Measurements from ENCODE around the gene SEC14L1.
A peak's percentile ranks its signal among the peaks of the same experiment; 100 is the strongest.
"Not testable (repeated sequence)": the region's sequence is repeated elsewhere in the genome, so short reads cannot be mapped to it uniquely, and the experiment has no call there.

SEC14L1 gene

GRCh38 chr17:77140878-77141767 is at the start of gene SEC14L1:
SEC14L1 (plus strand) TSS chr17:77140969; CDS start chr17:77143597, 2,628 bp downstream.
- DNase-seq (ENCODE audit: low spot score), result no peak

- no peak for DNase-seq (ENCODE audit: low spot score)
These were observed 48.7 kb upstream of the SEC14L1 start for GRCh38 chr17:77092025-77092424.

- no peak for DNase-seq (ENCODE audit: low spot score)
These were observed 45.3 kb upstream of the SEC14L1 start for GRCh38 chr17:77095461-77095860.

GRCh38 chr17:77096570-77097214 is 44.1 kb upstream of the SEC14L1 start:
- DNase-seq (ENCODE audit: low spot score), result no peak

- DNase-seq (ENCODE audit: low spot score), result no peak
These were observed 43.1 kb upstream of the SEC14L1 start for GRCh38 chr17:77097631-77098180.

- peak; percentile 68 for DNase-seq (ENCODE audit: low spot score)
These were observed 41.8 kb upstream of the SEC14L1 start for GRCh38 chr17:77098884-77099545.

- no peak for DNase-seq (ENCODE audit: low spot score)
These were observed 40.8 kb upstream of the SEC14L1 start for GRCh38 chr17:77099997-77100396.

- peak; percentile 66 for DNase-seq (ENCODE audit: low spot score)
These were observed 39.0 kb upstream of the SEC14L1 start for GRCh38 chr17:77101521-77102410.

- not testable (repeated sequence) for DNase-seq (ENCODE audit: low spot score)
These were observed 38.2 kb upstream of the SEC14L1 start for GRCh38 chr17:77102411-77103134.

- no peak for DNase-seq (ENCODE audit: low spot score)
These were observed 35.1 kb upstream of the SEC14L1 start for GRCh38 chr17:77105706-77106105.

GRCh38 chr17:77106874-77107358 is 33.9 kb upstream of the SEC14L1 start:
- no peak for DNase-seq (ENCODE audit: low spot score)

- DNase-seq (ENCODE audit: low spot score), result no peak
These were observed 33.0 kb upstream of the SEC14L1 start for GRCh38 chr17:77107506-77108433.

GRCh38 chr17:77109159-77109759 is 31.5 kb upstream of the SEC14L1 start:
- no peak for DNase-seq (ENCODE audit: low spot score)

GRCh38 chr17:77109764-77110359 is 30.9 kb upstream of the SEC14L1 start:
- peak; percentile 52 for DNase-seq (ENCODE audit: low spot score)

GRCh38 chr17:77111165-77111933 is 29.4 kb upstream of the SEC14L1 start:
- DNase-seq (ENCODE audit: low spot score), result not testable (repeated sequence)

- no peak for DNase-seq (ENCODE audit: low spot score)
These were observed 28.9 kb upstream of the SEC14L1 start for GRCh38 chr17:77111934-77112296.

- DNase-seq (ENCODE audit: low spot score), result no peak
These were observed 25.3 kb upstream of the SEC14L1 start for GRCh38 chr17:77115510-77115909.

- DNase-seq (ENCODE audit: low spot score), result no peak
These were observed 24.8 kb upstream of the SEC14L1 start for GRCh38 chr17:77115947-77116346.

Measured in COLO829 (cell line).